ENCODE results near the gene STPG2.
"Not testable (repeated sequence)": the region's sequence is repeated elsewhere in the genome, so short reads cannot be mapped to it uniquely, and the experiment has no call there.

STPG2 gene

DNA sequence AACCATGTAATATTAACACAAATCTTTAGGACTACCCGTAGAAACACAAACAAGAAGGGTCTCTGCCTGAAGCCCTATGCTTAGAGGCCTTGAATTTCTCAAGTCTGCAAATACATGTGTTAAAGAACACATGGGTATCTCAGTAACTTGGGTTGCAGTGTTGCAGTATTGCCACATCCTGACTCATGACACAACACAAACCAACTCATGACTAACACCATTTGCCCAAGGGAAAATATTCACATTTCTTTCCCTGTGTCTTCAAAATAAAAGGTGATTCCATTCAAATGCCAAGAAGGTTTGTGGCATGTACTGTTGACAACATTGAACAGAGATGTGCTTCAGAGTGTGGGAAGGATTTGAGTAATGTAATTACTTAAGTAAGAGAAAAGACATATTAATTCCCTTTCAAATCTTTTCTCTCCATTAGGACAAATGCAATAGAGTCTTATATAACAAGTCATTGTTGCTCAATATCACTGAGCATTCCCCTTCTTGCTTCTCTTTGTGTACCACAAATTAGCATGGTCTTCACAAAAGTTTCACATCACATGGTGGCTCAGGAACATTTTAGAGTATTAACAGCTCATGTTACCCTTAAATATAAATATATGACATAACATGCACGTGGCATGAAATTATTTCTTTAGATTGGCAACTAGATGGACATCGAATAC lies 487.1 kb downstream of the STPG2 start:
- H3K4me3 ChIP-seq (ENCODE audit: low read depth, low read length): no peak overlapping the region

DNA sequence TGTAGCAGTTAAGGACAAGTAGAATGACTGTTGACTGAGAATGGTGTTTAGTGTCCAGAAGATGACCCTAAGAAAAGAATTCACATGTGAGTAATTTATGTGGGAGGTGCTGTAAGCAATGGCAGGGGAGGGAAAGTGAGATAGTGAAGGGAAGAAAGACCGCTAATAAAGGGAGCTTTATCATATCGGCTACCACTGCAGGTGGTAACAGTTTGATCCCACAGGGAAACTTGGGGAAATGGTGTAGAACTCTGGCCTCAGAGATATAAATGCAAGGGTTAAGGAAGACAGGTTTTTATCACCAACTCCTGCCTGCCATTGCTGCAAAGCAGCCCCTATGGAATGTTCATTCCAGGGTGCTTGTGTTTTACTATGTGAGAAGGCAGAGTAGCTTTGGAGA lies 489.6 kb downstream of the STPG2 start:
- H3K4me3 ChIP-seq (ENCODE audit: low read depth, low read length): no peak overlapping the region

DNA sequence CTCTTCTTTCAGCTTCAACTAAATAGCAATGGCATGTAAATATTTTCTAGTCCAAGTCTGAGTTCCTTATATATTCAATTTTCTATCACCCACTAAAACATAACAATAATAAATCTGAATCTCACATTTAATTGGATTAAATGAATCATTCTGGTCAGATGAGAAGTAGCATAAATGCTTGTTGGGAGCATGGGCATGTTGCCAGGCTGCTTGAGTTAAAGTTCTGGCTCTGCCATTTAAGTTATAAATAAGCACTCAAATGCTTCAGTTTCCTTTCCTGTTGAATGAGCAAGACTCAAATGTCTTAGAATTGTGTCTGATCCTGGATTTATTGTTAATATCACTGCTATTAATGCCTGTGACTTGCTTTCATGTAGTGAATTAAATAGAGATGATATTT lies 496.3 kb downstream of the STPG2 start:
- H3K4me3 ChIP-seq (ENCODE audit: low read depth, low read length): no peak overlapping the region

DNA sequence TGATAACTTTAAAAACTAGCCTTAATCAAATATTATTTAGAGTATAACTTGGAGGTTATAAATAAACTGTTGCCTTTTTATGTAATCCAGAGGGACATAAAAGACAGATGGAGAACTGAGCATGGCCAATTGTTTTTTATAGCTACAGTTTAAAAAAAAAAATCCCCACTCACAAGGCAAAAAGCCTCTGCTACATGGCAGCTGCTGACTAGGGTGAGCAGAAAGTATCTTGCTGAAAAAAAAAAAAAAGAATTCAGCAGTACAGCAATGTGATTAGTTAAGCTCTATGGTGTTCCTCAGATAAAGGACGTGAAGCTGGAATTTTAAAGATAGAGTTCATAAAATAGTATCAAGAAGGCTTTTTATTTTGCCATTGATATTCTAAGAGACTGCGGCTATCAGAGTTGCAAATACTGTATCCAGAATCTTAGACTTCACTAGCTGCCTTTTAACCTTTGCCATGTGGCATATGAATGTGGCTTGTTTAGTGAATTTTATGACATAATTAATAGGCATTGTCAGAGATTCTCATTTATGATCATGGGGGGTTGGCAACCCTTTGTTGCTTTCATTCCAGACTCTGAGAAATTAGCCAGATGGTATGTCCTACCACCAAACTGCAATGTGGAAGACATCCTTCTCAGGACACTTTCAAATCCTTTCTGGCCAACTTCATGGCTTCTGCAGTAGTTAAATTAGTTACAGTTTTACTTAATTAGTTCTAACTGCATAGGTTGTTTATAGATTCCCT lies 498.0 kb downstream of the STPG2 start:
- H3K4me3 ChIP-seq (ENCODE audit: low read depth, low read length): no peak overlapping the region

DNA sequence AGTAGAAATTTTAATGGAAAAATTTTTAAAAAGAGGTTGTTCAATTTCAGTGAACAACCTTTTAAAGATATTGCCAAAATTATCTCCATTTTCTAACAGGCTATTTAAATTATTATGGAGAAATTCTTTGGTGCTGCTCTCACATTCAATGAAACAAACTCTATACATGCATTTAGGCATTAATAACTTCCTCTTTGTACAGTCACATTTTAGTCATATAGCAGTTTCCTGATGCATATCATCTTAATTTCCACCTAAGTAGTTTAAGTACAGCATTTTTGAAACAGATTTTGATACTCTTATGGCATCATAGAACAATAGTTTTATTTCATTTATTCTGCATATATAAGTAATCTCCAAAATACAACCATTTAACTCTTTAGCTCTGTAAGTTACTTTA lies 500.1 kb downstream of the STPG2 start:
- no peak overlapping the region for H3K4me3 ChIP-seq (ENCODE audit: low read depth, low read length)

DNA sequence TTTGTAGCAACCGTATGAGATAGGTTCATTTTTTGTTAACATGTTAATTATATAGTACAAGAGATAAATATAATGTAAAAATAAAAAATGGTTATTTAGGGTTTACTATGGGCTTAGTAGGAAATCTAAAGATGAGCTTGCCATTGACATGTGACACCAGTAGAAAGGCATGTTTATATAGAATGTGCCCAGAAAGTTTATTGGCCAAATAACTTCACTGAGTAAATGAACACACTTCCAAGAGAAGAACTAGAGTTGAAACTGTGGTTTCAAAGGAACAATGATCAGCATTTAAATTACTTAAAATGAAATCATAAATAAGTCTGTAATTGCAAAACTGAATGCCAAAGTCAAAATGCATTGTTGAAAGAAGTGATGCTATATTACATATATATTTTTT lies 503.3 kb downstream of the STPG2 start:
- H3K4me3 ChIP-seq (ENCODE audit: low read depth, low read length): no peak overlapping the region

DNA sequence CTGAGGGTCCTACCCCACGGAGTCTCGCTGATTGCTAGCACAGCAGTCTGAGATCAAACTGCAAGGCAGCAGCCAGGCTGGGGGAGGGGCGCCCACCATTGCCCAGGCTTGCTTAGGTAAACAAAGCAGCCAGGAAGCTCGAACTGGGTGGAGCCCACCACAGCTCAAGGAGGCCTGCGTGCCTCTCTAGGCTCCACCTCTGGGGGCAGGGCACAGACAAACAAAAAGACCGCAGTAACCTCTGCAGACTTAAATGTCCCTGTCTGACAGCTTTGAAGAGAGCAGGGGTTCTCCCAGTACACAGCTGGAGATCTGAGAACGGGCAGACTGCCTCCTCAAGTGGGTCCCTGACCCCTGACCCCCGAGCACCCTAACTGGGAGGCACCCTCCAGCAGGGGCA lies 509.4 kb downstream of the STPG2 start:
- H3K4me3 ChIP-seq (ENCODE audit: low read depth, low read length): not testable (repeated sequence)

DNA sequence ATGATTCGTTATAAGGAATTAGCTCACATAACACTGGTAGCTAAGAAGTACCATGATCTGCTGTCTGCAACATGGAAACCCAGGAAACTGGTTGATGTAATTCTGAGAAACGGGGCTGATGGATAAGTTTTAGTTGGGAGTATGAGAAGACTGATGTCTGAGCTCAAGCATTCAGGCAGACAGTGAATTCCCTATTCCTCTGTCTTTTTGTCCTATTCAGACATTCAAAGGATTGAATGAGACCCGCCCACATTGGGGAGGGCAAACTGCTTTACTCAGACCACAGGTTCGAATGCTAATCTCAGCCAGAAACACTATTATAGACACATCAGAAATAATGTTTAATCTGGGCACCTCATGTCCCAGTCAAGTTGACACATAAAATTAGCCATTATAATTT lies 515.5 kb downstream of the STPG2 start:
- H3K4me3 ChIP-seq (ENCODE audit: low read depth, low read length): no peak overlapping the region

DNA sequence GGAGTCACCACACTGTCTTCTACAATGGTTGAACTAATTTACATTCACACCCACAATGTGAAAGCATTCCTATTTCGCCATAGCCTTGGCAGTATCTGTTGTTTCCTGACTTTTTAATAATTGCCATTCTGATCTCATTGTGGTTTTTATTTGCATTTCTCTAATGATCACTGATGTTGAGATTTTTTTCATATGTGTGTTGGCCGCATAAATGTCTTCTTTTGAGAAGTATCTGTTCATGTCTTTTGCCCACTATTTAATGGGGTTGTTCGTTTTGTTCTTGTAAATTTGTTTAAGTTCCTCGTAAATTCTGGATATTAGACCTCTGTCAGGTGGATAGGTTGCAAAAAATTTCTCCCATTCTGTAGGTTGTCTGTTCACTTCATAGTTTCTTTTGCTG lies 519.1 kb downstream of the STPG2 start:
- no peak overlapping the region for H3K4me3 ChIP-seq (ENCODE audit: low read depth, low read length)

DNA sequence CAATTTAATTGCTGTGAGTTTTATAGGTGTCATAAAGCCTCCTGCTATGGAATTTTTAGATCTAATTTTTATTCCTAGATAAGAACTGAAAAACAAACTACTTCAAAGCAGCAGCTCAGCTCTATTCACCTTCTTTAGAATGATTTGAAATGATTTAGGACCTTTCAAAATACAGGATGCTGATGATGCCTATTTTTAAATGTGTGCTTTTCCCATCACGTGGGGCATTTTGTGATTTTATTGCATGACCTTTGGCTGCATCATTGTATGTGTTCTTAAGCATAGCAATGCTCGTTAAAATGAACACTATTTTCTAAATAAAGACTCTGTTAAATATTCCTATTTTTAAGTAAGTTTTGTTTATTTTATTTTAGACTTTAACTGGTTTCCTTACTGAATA lies 537.3 kb downstream of the STPG2 start:
- no peak overlapping the region for H3K4me3 ChIP-seq (ENCODE audit: low read depth, low read length)

DNA sequence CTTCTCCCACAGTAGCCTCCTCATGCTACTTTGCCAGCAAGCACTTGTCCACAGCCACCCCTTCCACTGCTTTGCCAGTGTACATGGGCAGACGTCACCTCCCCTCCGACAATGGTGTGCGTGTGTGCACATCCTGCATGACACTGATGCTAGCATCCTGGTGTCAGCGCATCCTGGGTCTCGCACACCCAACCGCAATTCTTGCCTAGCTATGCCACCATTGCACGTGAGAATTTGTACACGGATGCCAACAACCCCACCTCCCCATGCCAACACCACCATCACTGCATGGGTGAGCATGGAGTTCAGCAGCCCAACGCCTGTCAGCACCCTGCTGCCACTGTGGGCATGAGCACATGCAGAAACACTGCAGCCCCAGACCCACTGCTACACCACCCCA lies 550.0 kb downstream of the STPG2 start:
- H3K4me3 ChIP-seq (ENCODE audit: low read depth, low read length): no peak overlapping the region

DNA sequence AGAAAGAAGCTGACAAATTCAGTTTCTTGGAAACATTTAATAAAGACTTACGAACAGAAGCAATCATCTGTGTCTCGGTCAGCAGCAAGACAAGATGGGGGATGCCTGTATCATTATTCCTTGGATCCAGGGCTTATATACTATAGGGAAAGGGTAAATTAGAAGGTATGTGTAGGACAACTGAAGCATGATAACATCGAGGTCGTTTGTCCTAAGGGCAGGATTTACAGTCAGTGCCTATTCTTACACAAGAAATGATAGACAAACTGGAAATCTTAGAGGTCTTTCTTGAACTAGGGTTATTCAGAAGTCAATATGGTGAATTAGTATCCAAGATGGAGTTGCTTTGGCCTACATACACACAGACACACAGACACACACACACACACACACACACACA lies 553.0 kb downstream of the STPG2 start:
- no peak overlapping the region for H3K4me3 ChIP-seq (ENCODE audit: low read depth, low read length)

DNA sequence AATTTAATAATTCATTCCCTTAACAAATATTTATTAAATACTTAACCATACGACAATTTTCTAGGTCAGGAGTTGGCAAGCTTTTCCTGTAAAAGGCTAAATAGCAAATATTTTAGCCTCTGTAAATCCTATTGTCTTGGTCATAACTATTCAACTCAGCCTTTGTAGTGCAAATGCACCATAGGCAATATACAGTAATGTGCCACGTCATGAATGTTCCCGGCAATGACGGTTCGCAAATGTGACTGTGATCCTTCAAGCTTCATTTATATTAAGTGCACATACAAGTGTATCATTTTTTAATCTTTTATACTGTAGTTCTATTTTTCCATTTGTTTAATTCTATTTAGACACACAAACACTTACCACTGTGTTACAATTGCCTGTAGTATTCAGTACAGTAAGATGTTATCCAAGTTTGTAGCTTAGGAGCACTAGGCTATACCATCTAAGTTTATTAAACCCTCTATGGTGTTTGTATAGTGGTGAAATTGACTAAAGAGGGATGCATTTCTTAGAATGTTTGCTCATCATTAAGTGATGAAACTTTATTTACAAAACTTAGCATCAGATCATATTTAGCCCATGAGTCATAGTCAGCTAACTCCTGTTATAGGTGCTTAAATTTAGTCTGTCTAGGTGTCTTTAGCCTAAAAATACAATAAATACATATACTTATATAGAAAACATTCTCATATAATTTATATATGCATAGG lies 553.6 kb downstream of the STPG2 start:
- no peak overlapping the region for H3K4me3 ChIP-seq (ENCODE audit: low read depth, low read length)

DNA sequence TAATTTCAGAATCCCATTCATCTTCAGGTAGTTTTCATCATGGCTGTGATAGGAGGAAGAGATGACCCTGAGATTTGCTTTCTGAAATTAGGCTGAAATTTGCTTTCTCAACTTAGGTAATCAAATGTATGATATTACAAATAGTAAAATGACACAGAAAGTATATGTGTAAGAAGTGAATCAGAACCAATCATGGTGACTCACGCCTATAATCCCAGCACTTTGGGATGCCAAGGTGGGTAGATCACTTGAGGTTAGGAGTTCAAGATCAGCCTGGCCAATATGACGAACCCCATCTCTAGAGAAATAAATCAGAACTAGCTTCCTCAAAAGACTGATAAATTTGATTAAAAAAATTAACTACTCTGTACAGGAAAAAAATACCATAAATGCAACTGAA lies 555.4 kb downstream of the STPG2 start:
- H3K4me3 ChIP-seq (ENCODE audit: low read depth, low read length): no peak overlapping the region

DNA sequence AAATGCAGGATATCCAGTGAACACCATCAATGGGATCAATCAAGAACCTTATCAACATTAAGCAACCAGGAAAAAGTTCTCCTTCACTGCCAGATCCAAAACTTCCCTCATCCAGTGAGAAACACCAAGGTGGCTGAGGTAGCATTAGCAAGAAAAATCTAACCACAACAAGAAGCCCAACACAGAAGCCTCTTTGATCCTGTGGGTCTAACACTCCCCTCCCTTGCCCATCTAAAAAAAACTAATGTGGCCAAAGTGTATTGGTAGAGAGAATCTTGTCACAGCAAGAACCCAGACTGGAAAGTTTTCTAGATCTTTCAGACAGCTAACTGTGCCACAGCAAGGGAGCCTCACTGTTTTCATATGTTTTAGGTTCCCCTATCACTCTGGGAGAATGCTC lies 558.0 kb downstream of the STPG2 start:
- no peak overlapping the region for H3K4me3 ChIP-seq (ENCODE audit: low read depth, low read length)

DNA sequence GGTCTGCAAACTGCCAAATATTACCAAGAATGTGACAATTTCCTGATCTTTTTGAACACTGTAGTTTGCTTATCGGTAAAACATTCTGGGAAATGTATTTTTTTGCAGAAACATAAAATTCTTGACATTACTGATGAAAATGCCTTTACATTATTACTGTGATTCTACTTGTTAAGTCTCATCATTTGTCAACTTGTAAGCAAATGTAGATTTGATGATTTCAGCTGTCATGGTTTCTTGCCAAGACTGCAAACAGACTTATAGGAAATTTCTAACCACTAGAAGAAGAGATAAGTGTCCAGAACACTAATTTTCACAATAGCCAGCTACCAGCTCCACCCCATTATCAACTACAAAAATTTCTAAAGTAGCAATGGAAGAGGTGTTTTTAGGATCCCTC lies 560.4 kb downstream of the STPG2 start:
- H3K4me3 ChIP-seq (ENCODE audit: low read depth, low read length): no peak overlapping the region

DNA sequence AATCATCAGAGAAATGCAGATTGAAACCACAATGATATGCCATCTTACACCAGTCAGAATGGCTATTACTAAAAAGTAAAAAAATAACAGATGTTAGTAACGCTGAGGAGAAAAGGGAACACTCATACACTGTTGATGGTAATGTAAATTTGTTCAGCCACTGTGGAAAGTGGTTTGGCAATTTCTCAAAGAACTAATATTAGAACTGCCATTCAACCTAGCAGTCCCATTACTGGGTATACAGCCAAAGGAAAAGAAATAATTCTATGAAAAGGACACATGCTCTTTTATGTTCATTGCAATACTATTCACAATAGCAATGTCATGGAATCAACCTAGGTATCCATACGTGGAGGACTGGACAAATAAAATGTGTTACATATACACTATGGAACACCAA lies 566.3 kb downstream of the STPG2 start:
- no peak overlapping the region for H3K4me3 ChIP-seq (ENCODE audit: low read depth, low read length)

DNA sequence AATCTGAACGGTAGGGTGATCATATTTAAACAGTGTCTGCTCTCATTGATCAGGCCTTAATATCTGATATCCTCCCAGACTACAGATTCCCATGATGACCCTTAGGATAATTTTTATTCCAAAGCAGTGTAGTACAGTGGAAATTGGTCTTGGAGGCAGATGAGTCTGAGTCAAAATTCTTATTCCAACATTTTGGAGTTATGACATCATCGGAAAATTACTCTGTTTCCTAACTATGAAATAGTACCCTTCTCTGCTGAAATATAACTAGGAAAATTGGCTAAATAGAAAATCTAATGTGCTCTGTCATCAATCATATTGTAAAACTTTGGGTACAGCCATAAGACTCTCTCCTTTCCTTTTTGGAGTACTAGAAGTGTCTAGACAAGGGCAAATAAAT lies 583.3 kb downstream of the STPG2 start:
- H3K4me3 ChIP-seq (ENCODE audit: low read depth, low read length): no peak overlapping the region

DNA sequence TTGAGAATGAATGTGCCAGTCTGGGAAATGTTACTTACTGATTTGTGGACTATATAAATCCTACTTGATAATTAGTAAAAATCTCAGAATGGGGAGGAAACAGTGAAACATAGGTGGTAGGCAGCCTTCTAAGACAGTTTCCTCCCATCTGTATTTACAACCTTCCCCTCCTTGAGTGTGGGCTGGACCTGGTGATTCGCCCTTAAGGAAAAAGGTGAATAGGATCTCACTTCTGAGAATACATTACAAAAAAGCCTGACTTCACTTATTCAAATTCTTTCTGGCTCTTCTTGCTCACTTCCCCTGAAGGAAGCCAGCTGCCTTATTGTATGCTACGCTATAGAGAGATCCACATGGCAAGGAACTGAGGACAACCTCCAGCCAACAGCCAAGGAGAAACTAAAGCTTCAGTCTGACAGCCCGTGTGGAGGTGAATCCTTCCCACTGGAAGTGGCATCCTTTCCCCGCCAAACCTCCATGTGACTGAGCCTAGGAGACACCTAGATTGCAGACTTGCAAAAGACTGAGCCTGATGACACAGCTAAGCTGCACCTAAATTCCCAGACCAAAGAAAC lies 585.0 kb downstream of the STPG2 start:
- no peak overlapping the region for H3K4me3 ChIP-seq (ENCODE audit: low read depth, low read length)

DNA sequence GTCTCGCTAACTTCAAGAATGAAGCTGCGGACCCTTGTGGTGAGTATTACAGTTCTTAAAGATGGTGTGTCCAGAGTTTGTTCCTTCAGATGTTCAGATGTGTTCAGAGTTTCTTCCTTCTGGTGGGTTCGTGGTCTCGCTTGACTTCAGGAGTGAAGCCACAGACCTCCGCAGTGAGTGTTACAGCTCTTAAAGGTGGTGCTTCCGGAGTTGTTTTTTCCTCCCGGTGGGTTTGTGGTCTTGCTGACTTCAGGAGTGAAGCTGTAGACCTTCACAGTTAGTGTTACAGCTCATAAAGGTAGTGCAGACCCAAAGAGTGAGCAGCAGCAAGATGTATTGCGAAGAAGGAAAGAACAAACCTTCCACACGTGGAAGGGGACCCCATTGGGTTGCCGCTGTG lies 592.6 kb downstream of the STPG2 start:
- H3K4me3 ChIP-seq (ENCODE audit: low read depth, low read length): not testable (repeated sequence)

DNA sequence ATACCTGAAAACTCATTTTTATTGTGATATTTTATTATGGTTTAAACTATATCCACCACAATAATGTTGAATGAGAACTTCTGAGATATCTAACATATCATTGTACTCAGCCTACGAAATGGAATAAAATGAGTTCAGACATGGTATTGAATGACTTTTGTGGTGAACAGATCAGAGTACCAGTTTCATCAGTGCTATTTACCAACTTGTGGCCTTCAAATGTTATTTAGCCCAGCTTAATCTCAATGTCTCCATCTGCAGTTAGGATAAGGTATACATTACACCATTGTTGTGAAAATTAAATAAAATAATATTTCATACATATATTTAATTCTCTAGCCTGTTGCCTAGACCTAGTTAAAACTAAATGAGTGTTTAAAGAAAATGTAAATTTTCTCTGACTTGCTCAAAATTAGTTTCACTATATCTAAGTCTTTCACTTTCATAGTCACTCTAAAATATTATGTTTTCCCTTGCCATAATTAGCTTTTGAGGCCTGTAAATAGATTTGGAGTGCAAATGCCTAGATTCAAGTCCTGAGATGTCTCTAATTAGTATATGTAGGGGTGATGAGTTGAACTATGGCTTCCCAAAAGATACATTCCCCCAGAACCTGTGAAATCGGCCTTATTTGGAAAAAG lies 594.2 kb downstream of the STPG2 start:
- H3K4me3 ChIP-seq (ENCODE audit: low read depth, low read length): no peak overlapping the region
